PC-3 (cell line): ENCODE data around the gene MTIF3. TPM values are rescaled to one million over a fixed set of nuclear protein-coding genes. Genes with fewer than 3 reads are reported as not detected.
A peak's percentile ranks its signal among the peaks of the same experiment; 100 is the strongest.

ENCODE experiments used
- ATAC-seq: fragments of 200-7000 bp; cut with Tn5 transposase; 2 replicates; pipeline ENCODE4 v1.9.1; 2020; ENCODE audit warnings: mild to moderate bottlenecking, moderate library complexity
- BruUV-seq: library from RNA; stranded (reverse); fragments of 400-500 nt; replicated peaks from 2 replicates; lab custom pipeline; 2021; lab: Mats Ljungman, UMichigan
- CTCF ChIA-PET: fragments of 300-600 bp; sonication (Branson Sonifier 250); formaldehyde crosslinking; loops from one replicate; lab custom pipeline; 2022; ENCODE audit warnings: antibody characterized with exemption; lab: Charles Lee
- POLR2A ChIA-PET: fragments of 300-600 bp; sonication (Branson Sonifier 250); formaldehyde crosslinking; loops from one replicate; lab custom pipeline; 2022; ENCODE audit warnings: antibody characterized with exemption; ENCODE audit not compliant: unreplicated experiment; lab: Charles Lee
- DNase-seq: peaks from one replicate; pipeline ENCODE4 v3.0.0-alpha.2; 2015
- H2AFZ ChIP-seq: fragments of 300-600 bp; sonication (generic); 2 replicates; pipeline ENCODE4 v1.6.0; 2016; ENCODE audit warnings: antibody characterized with exemption, low read length
- H3F3A ChIP-seq: fragments of 300-600 bp; sonication (generic); one replicate; pipeline ENCODE4 v1.6.0; 2017; ENCODE audit warnings: antibody characterized with exemption, low read length, control low read depth, mild to moderate bottlenecking; ENCODE audit not compliant: unreplicated experiment
- H3K27ac ChIP-seq: fragments of 300-600 bp; sonication (generic); 2 replicates; pipeline ENCODE4 v1.5.1; 2016; ENCODE audit warnings: mild to moderate bottlenecking, low read length
- H3K27me3 ChIP-seq: fragments of 300-600 bp; sonication (generic); 2 replicates; pipeline ENCODE4 v1.6.1; 2016; ENCODE audit warnings: low read length, mixed read lengths
- H3K36me3 ChIP-seq: fragments of 300-600 bp; sonication (generic); 2 replicates; pipeline ENCODE4 v1.6.1; 2016; ENCODE audit warnings: low read depth, mixed run types, low read length, mixed read lengths
- H3K4me1 ChIP-seq: fragments of 300-600 bp; sonication (generic); 2 replicates; pipeline ENCODE4 v1.5.1; 2016; ENCODE audit warnings: low read length; ENCODE audit not compliant: insufficient read depth
- H3K4me2 ChIP-seq: fragments of 300-600 bp; sonication (generic); 2 replicates; pipeline ENCODE4 v1.6.0; 2016; ENCODE audit warnings: low read length
- H3K4me3 ChIP-seq: fragments of 300-600 bp; sonication (generic); 2 replicates; pipeline ENCODE4 v1.5.1; 2016; ENCODE audit warnings: mild to moderate bottlenecking, low read length, mixed read lengths
- H3K79me2 ChIP-seq: fragments of 300-600 bp; sonication (generic); 2 replicates; pipeline ENCODE4 v1.6.1; 2017; ENCODE audit warnings: low read length, mixed read lengths
- H3K9ac ChIP-seq: fragments of 300-600 bp; sonication (generic); 2 replicates; pipeline ENCODE4 v1.6.0; 2016; ENCODE audit warnings: mild to moderate bottlenecking, low read length
- H3K9me2 ChIP-seq: fragments of 300-600 bp; sonication (generic); replicated peaks from 2 replicates; pipeline ENCODE4 v1.6.1; 2016; ENCODE audit warnings: mixed run types, low read length, mixed read lengths
- H3K9me3 ChIP-seq: fragments of 300-600 bp; sonication (generic); 2 replicates; pipeline ENCODE4 v1.6.1; 2016; ENCODE audit warnings: low read length, mixed read lengths
- H4K20me1 ChIP-seq: fragments of 300-600 bp; sonication (generic); 2 replicates; pipeline ENCODE4 v1.6.1; 2016; ENCODE audit warnings: low read length, mixed read lengths
- EZH2 ChIP-seq: fragments of 300-600 bp; sonication (generic); IDR thresholded peaks from one replicate; pipeline ENCODE4 v1.6.1; 2017; ENCODE audit warnings: antibody characterized with exemption, mild to moderate bottlenecking, low read length; ENCODE audit not compliant: unreplicated experiment
- EZH2phosphoT487 ChIP-seq: fragments of 300-600 bp; sonication (generic); IDR thresholded peaks from 2 replicates; pipeline ENCODE4 v1.6.1; 2018; ENCODE audit warnings: mild to moderate bottlenecking, antibody characterized with exemption, low read length, borderline replicate concordance
- intact Hi-C: fragments of 100-400 bp; cut with micrococcal nuclease; formaldehyde crosslinking; loops from 2 replicates; pipeline ENCODE4 v1.9.0; 2023
- total RNA-seq: library from RNA; depleted of rRNA; stranded (reverse); fragments of >200 nt; gene quantifications from 2 replicates; pipeline ENCODE4 v1.2.3, GENCODE V29; 2014
- TF ChIP-seq, protein P1 (sequence below): fragments of 300-600 bp; sonication (generic); conservative IDR thresholded peaks from 2 replicates; pipeline ENCODE4 v1.5.1; 2017; ENCODE audit warnings: antibody characterized with exemption, low read depth, mild to moderate bottlenecking, low read length

The MTIF3 gene
- total RNA-seq, 1 experiment from 2014 or later: 43.9 TPM

DNA sequence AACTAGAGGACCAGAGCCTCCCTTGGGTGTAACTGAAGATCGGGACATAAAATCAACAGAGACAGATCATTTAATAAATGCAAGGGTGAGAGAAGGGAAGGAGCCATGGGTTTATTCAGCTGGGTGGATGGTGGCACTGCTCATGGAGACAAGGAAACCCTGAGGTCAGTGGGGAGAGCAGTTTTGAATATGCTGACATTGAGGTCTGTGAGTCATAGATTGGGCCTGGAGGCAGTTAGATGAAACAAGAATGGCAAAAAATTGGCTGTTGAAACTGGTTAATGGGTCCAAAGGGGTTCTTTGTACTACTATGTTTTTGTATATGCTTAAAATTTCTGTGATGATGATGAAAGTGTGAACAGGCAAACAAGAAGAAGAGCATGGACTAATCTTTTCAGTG, 31.0 kb downstream of the MTIF3 start:
- H3K9ac ChIP-seq: no peak overlapping the region
- ATAC-seq (no peak), DNase-seq (peak; percentile 45)
- H3K36me3 ChIP-seq: no peaks in the 10 kb centered on the region
- no peaks in the 10 kb centered on the region for H3K79me2 ChIP-seq
- TF ChIP-seq EZH2phosphoT487: no peak
- TF ChIP-seq, protein P1, sequence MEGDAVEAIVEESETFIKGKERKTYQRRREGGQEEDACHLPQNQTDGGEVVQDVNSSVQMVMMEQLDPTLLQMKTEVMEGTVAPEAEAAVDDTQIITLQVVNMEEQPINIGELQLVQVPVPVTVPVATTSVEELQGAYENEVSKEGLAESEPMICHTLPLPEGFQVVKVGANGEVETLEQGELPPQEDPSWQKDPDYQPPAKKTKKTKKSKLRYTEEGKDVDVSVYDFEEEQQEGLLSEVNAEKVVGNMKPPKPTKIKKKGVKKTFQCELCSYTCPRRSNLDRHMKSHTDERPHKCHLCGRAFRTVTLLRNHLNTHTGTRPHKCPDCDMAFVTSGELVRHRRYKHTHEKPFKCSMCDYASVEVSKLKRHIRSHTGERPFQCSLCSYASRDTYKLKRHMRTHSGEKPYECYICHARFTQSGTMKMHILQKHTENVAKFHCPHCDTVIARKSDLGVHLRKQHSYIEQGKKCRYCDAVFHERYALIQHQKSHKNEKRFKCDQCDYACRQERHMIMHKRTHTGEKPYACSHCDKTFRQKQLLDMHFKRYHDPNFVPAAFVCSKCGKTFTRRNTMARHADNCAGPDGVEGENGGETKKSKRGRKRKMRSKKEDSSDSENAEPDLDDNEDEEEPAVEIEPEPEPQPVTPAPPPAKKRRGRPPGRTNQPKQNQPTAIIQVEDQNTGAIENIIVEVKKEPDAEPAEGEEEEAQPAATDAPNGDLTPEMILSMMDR: no peak
- no peak for TF ChIP-seq EZH2
- intact Hi-C loops: no loop called here
- no peaks in the 10 kb centered on the region for H3K9me2 ChIP-seq
- H3K9me3 ChIP-seq: no peaks in the 10 kb centered on the region
- ChIA-PET CTCF (no interaction called here), POLR2A (no interaction called here)
- H3K4me3 ChIP-seq: no peak overlapping the region
- no peak overlapping the region for H2AFZ ChIP-seq
- H3K4me1 ChIP-seq: peaks cover 5% of the 10 kb centered on the region; the same call in 1 of the 2 replicates
- H3K27me3 ChIP-seq: peaks cover 5% of the 10 kb centered on the region; the same call in 1 of the 2 replicates
- no TSS peak for BruUV-seq
- H3F3A ChIP-seq: no peaks in the 10 kb centered on the region
- H4K20me1 ChIP-seq: no peaks in the 10 kb centered on the region
- H3K4me2 ChIP-seq: no peak overlapping the region
- H3K27ac ChIP-seq: no peak overlapping the region

DNA sequence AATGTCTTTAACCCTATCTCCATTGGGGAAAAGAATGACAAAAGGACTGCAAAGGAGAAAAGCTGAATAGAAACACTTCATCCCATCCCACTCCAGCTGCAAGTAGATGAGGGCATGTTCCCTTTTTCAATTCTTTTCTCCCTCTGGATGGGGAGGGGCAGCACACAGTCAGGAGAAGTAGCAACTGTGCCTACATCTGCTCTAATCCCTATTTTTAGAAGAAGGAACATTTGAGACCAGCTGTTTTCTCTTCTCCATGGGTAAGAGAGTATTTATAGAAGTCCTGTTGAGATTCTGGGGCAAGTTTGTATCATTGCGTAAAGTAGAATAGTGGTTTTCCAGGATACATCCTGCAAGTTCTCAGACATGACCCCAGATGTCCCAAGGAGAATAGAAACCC, 35.2 kb downstream of the MTIF3 start:
- Histone ChIP-seq H3K4me3 (no peak overlapping the region), H3K9me3 (no peaks in the 10 kb centered on the region), H3K9me2 (no peaks in the 10 kb centered on the region), H4K20me1 (no peaks in the 10 kb centered on the region), H3K27me3 (peaks cover 16% of the 10 kb centered on the region), H3K4me1 (no peaks in the 10 kb centered on the region), H3K79me2 (no peaks in the 10 kb centered on the region), H3F3A (no peaks in the 10 kb centered on the region), H3K9ac (no peak overlapping the region), H3K27ac (no peak overlapping the region), H3K4me2 (no peak overlapping the region), H2AFZ (no peak overlapping the region), H3K36me3 (no peaks in the 10 kb centered on the region)
- POLR2A ChIA-PET: no interaction called here
- ATAC-seq (no peak), DNase-seq (no peak)
- BruUV-seq: no TSS peak
- TF ChIP-seq, protein P1: no peak
- TF ChIP-seq EZH2phosphoT487 (no peak), EZH2 (no peak)
- intact Hi-C loops: no loop called here
- CTCF ChIA-PET: no interaction called here

DNA sequence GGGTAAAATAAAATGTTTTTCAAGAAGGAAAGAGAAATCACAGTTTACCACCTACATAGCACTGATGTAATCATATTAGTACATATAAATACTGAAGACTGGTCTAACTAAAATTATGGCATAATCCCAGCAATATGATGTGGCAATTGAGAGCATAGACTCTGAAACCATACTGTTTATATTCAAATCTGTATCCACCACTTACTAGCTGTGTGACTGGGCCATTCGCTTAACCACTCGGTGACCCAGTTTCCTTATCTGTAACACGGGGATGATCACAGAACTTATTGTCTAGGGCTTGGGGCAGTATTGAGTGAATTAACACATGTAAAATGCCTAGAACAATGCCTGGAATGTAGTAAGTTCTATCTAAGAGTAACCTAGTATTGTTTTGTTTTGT, 39.0 kb downstream of the MTIF3 start:
- Histone ChIP-seq H3K36me3 (no peaks in the 10 kb centered on the region), H4K20me1 (no peaks in the 10 kb centered on the region), H3K79me2 (no peaks in the 10 kb centered on the region), H3F3A (no peaks in the 10 kb centered on the region), H3K4me3 (no peak overlapping the region), H3K9me2 (no peaks in the 10 kb centered on the region), H3K27ac (no peak overlapping the region), H3K4me2 (no peak overlapping the region), H3K9ac (no peak overlapping the region), H3K27me3 (peaks cover 16% of the 10 kb centered on the region), H3K9me3 (no peaks in the 10 kb centered on the region), H2AFZ (no peak overlapping the region), H3K4me1 (no peaks in the 10 kb centered on the region)
- TF ChIP-seq, protein P1: no peak
- no peak for TF ChIP-seq EZH2
- TF ChIP-seq EZH2phosphoT487: no peak
- ChIA-PET POLR2A (no interaction called here), CTCF (interaction anchor here (0.5 kb wide), 1 partner anchor 121 kb away, joined by 3 read pairs; no protein-coding TSS in a partner anchor)
- BruUV-seq: no TSS peak
- DNase-seq: no peak
- ATAC-seq: no peak
- intact Hi-C loops: no loop called here
